Neural cell (in vitro differentiated cells): ENCODE measurements around the gene CDC34. TPM values are rescaled to one million over a fixed set of nuclear protein-coding genes. Genes with fewer than 3 reads are reported as not detected.

ENCODE experiments used
- H2AFZ ChIP-seq: fragments of 200-600, 300-800 bp; sonication (generic), shearing (Covaris generic); 2 replicates; pipeline ENCODE4 v1.6.0; 2014; ENCODE audit warnings: low read depth, mild to moderate bottlenecking, antibody characterized with exemption, low read length, moderate library complexity
- H3F3A ChIP-seq: fragments of 200-600 bp; shearing (Covaris generic); 2 replicates; pipeline ENCODE4 v1.6.1; 2016; ENCODE audit warnings: mild to moderate bottlenecking, moderate library complexity, mixed read lengths, antibody characterized with exemption, low read length; ENCODE audit not compliant: insufficient read depth, poor library complexity, severe bottlenecking
- H3K27ac ChIP-seq: fragments of 200-600, 300-800 bp; sonication (generic), shearing (Covaris generic); 2 replicates; pipeline ENCODE4 v1.5.1; 2014; ENCODE audit warnings: mild to moderate bottlenecking, low read length, moderate library complexity
- H3K27me3 ChIP-seq: fragments of 300-800, 200-600 bp; sonication (generic), shearing (Covaris generic); 2 replicates; pipeline ENCODE4 v1.6.0; 2014; ENCODE audit warnings: mild to moderate bottlenecking, low read depth, low read length, moderate library complexity; ENCODE audit not compliant: insufficient read depth
- H3K36me3 ChIP-seq: fragments of 300-800, 200-600 bp; sonication (generic), shearing (Covaris generic); 2 replicates; pipeline ENCODE4 v1.5.1; 2014; ENCODE audit warnings: mild to moderate bottlenecking, antibody characterized with exemption, low read length, moderate library complexity; ENCODE audit not compliant: insufficient read depth
- H3K4me2 ChIP-seq: fragments of 300-800, 200-600 bp; sonication (generic), shearing (Covaris generic); 2 replicates; pipeline ENCODE4 v1.6.0; 2014; ENCODE audit warnings: mild to moderate bottlenecking, low read length
- H3K4me3 ChIP-seq: fragments of 300-800, 200-600 bp; sonication (generic), shearing (Covaris generic); 2 replicates; pipeline ENCODE4 v1.5.1; 2014; ENCODE audit warnings: mild to moderate bottlenecking, low read length, moderate library complexity
- H3K79me2 ChIP-seq: fragments of 200-600 bp; shearing (Covaris generic); replicated peaks from 2 replicates; pipeline ENCODE4 v1.6.0; 2014; ENCODE audit warnings: mild to moderate bottlenecking, low read length, moderate library complexity; ENCODE audit not compliant: insufficient read depth
- H3K9ac ChIP-seq: fragments of 300-800, 200-600 bp; sonication (generic), shearing (Covaris generic); 2 replicates; pipeline ENCODE4 v1.6.1; 2016; ENCODE audit warnings: mild to moderate bottlenecking, low read length, mixed read lengths
- H3K9me2 ChIP-seq: fragments of 200-600 bp; shearing (Covaris generic); 2 replicates; pipeline ENCODE4 v1.6.1; 2016; ENCODE audit warnings: mild to moderate bottlenecking, low read length, mixed read lengths; ENCODE audit not compliant: insufficient read depth
- H3K9me3 ChIP-seq: fragments of 200-600, 300-800 bp; sonication (generic), shearing (Covaris generic); 2 replicates; pipeline ENCODE4 v1.6.1; 2016; ENCODE audit warnings: mild to moderate bottlenecking, mixed run types, low read length, moderate library complexity, mixed read lengths
- H4K20me1 ChIP-seq: fragments of 200-600 bp; shearing (Covaris generic); 2 replicates; pipeline ENCODE4 v1.6.1; 2016; ENCODE audit warnings: mild to moderate bottlenecking, mixed run types; ENCODE audit not compliant: insufficient read depth
- CTCF ChIP-seq: fragments of 450-650 bp; IDR thresholded peaks from 2 replicates; pipeline ENCODE4 v1.5.1; 2014; ENCODE audit warnings: antibody characterized with exemption, mild to moderate bottlenecking, moderate library complexity; ENCODE audit not compliant: poor library complexity, severe bottlenecking
- EP300 ChIP-seq: fragments of 450-650 bp; conservative IDR thresholded peaks from 2 replicates; pipeline ENCODE4 v1.6.1; 2014; ENCODE audit warnings: antibody characterized with exemption, mild to moderate bottlenecking, moderate library complexity; ENCODE audit not compliant: poor library complexity, severe bottlenecking
- EZH2 ChIP-seq: fragments of 200-600, 300-800 bp; shearing (Covaris generic), sonication (generic); IDR thresholded peaks from 2 replicates; pipeline ENCODE4 v1.6.1; 2014; ENCODE audit warnings: antibody characterized with exemption, low read length, borderline replicate concordance, mild to moderate bottlenecking; ENCODE audit not compliant: insufficient read depth, poor library complexity, severe bottlenecking
- MXI1 ChIP-seq: fragments of 450-650 bp; conservative IDR thresholded peaks from 2 replicates; pipeline ENCODE4 v1.6.1; 2014; ENCODE audit warnings: antibody characterized with exemption, mild to moderate bottlenecking; ENCODE audit not compliant: poor library complexity, severe bottlenecking
- POLR2AphosphoS5 ChIP-seq: IDR thresholded peaks from 2 replicates; pipeline ENCODE4 v1.6.1; 2012
- RAD21 ChIP-seq: fragments of 450-650 bp; conservative IDR thresholded peaks from 2 replicates; pipeline ENCODE4 v1.6.1; 2014; ENCODE audit warnings: antibody characterized with exemption, mild to moderate bottlenecking, moderate library complexity
- REST ChIP-seq: IDR thresholded peaks from 2 replicates; pipeline ENCODE4 v1.6.1; 2012; ENCODE audit warnings: borderline replicate concordance
- SMC3 ChIP-seq: fragments of 450-650 bp; conservative IDR thresholded peaks from 2 replicates; pipeline ENCODE4 v1.6.1; 2014; ENCODE audit warnings: antibody characterized with exemption, mild to moderate bottlenecking, moderate library complexity; ENCODE audit not compliant: poor library complexity
- TAF1 ChIP-seq: IDR thresholded peaks from 2 replicates; pipeline ENCODE4 v1.6.1; 2012; ENCODE audit warnings: low read depth
- polyA plus RNA-seq: library from polyadenylated mRNA; depleted of rRNA; stranded (reverse); fragments of >200 nt; gene quantifications from 2 replicates; pipeline ENCODE4 v1.2.3, GENCODE V29; 2014

Gene CDC34
- polyA plus RNA-seq, 1 donor from 2014 or later: 155 TPM

GRCh38 chr19:535017-535835, 3.7 kb downstream of the CDC34 start:
- Histone ChIP-seq H3K36me3 (no peaks in the 10 kb centered on the region), H3K4me2 (no peak overlapping the region), H3K9ac (no peak overlapping the region), H3F3A (no peaks in the 10 kb centered on the region), H3K4me3 (no peak overlapping the region), H3K9me3 (no peaks in the 10 kb centered on the region), H4K20me1 (peaks cover 16% of the 10 kb centered on the region), H3K79me2 (peaks cover 30% of the 10 kb centered on the region), H2AFZ (no peak overlapping the region), H3K9me2 (no peaks in the 10 kb centered on the region), H3K27ac (no peak overlapping the region), H3K27me3 (no peaks in the 10 kb centered on the region)
- TF ChIP-seq EZH2: no peak
- TF ChIP-seq EP300: no peak
- no peak for TF ChIP-seq POLR2AphosphoS5
- no peak for TF ChIP-seq MXI1
- no peak for TF ChIP-seq SMC3
- no peak for TF ChIP-seq CTCF
- TF ChIP-seq TAF1: no peak
- no peak for TF ChIP-seq RAD21

- H3K36me3 ChIP-seq: no peaks in the 10 kb centered on the region
- peaks cover 16% of the 10 kb centered on the region for H4K20me1 ChIP-seq
These were observed 4.7 kb downstream of the CDC34 start for GRCh38 chr19:536031-536880.

More at GRCh38 chr19:536031-536880, 4.7 kb downstream of the CDC34 start:
- no peaks in the 10 kb centered on the region for H3K27me3 ChIP-seq
- H3K9me3 ChIP-seq: no peaks in the 10 kb centered on the region
- no peak overlapping the region for H2AFZ ChIP-seq
- peaks cover 30% of the 10 kb centered on the region for H3K79me2 ChIP-seq
- no peak for TF ChIP-seq CTCF
- TF ChIP-seq POLR2AphosphoS5: no peak
- no peak for TF ChIP-seq RAD21
- no peak for TF ChIP-seq EZH2
- TF ChIP-seq EP300: no peak
- no peak for TF ChIP-seq SMC3
- TF ChIP-seq REST: no peak
- TF ChIP-seq MXI1: no peak
- TF ChIP-seq TAF1: no peak
- no peaks in the 10 kb centered on the region for H3K9me2 ChIP-seq
- no peaks in the 10 kb centered on the region for H3F3A ChIP-seq
- H3K4me2 ChIP-seq: no peak overlapping the region
- H3K9ac ChIP-seq: no peak overlapping the region
- no peak overlapping the region for H3K4me3 ChIP-seq
- no peak overlapping the region for H3K27ac ChIP-seq
